Left colon (tissue), 2 donors: Measurements from ENCODE around the gene XAB2. TPM values are rescaled to one million over a fixed set of nuclear protein-coding genes. Genes with fewer than 3 reads are reported as not detected.

Experiments
- ATAC-seq: fragments of 200-7000 bp; cut with Tn5 transposase; one replicate; pipeline ENCODE4 v1.9.1; 2020; ENCODE audit warnings: mild to moderate bottlenecking, moderate library complexity
- DNase-seq, 2 donors: peaks; one replicate each; pipeline ENCODE4 v3.0.0-alpha.2; 2020
- intact Hi-C, 2 donors: fragments of 100-400 bp; cut with DNase I in 1 of 2; cut with micrococcal nuclease in 1 of 2; formaldehyde crosslinking; loops; one replicate each; pipeline versions ENCODE4 v1.11.2 to v1.14.0; 2022; cut with DNase I, micrococcal nuclease
- total RNA-seq, 2 donors: library from RNA; stranded (reverse); fragmentation: NEBNext Ultra II Directional; extraction: Animal tissue kit (Norgen Biotek cat#: 25700); gene quantifications; one replicate each; pipeline ENCODE4 v1.2.1, GENCODE V29; 2021
- donor health status: DM: no; HTN: no; CAD: no.
- donor health status: DM: yes; HTN: yes; CAD: no.

The XAB2 gene
- total RNA-seq, 2 donors from 2014 or later, result 23.6 to 29.4 TPM

DNA sequence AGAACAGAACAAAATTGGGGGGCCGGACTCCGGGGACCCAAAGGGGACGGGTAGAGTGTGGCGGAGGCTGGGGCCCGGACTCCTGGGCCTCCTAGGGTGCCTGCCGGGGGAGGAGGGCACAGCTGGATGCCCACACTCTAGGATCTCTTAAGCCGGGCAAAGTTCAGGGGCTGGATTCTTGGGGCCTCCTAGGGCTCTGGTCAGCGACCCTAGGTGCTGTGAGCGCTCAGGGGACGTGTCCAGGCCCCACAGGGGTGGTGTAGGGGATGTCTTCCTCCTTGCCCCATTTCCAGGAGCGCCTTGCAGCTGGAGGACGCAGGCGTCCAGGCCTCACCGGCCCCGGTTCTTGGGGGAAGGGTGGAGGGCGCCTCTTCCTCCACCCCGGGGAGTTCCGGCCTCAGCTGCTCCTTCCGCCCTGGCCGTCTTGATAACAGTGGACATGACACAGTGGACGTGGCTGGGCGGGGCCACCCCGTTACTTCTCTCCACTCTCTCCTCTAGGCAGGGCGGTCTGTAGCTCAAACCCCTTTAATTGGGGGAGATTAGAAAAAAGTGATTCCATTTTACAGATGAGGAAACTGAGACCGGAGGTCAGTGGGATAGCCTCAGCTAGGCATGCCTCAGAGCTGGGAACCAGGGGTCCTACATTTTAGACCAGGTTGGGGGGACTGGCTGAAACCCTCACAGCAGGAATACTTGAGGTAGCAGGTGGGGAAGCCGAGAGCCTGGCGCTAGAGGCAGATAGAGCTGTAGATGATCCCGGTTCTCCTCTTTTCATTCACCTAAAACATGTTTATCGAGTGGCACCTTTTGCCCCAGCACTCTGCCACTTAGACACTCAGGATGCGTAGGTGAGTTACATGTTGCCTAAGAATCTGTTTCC is 8.3 kb upstream of the XAB2 start:
- peak; percentile 67 to 70 for DNase-seq
- ATAC-seq, result peak; percentile 68
- intact Hi-C loops, result no loop called here

DNA sequence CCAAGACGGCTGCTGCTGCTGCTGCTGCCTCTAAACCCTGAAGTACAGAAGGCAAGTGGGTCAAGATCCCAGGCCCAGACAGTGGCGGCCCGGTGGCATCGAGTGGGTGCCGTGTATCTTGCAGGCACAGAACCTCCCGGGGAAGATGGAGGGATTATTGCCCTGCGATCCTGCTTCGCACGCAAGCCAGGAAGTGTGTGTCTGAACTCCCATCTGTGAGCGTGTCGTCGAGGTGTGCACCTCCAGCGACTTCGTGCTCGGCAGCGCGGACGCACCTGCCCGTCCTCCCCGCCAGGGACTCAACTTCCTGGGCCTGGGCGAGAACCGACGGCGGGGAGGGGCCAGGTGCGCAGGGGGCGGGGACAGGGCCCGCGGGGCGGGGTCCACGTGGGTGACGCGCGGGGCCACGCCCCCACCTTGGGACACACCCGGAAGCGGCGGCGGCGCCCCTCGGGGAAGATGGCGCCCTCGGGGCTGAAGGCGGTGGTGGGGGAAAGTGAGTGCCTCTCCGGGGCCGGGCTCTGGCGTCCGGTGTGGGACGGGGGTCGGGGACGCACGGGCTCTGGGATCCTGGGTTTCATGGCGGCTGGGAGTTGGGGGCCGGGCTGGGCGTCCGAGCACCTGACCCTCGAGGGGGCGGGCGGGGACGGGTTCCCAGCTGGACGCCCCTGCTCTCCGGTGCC is 7.5 kb upstream of the XAB2 start, which contains the start of gene STXBP2:
Gene STXBP2 (plus strand): TSS at position 420 of the 683 bp plus-strand sequence. CDS start 40 bp downstream, at position 460.
- intact Hi-C loops, result no loop called here
- DNase-seq (peak; percentile 79 to 93), ATAC-seq (peak; percentile 97)

DNA sequence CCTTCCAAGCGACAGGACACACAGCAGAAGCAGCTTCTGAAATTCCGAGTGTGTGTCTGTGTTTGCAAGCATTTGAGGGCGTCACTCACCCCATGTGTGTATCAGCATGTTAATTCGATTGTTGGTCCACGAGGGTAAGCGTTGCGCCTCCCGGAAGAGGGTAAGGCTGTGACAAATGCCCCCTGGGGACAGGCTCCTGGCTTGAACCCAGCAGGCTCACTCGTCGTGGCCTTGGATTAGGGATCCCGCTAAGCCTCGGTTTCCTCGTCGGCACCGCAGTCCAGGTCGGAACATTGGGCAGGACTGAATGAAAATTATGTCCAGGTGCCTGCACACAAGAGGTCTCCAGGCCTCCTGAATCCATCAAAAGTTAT is 7.0 kb upstream of the XAB2 start:
- DNase-seq (no peak), ATAC-seq (no peak)
- intact Hi-C loops, result no loop called here

DNA sequence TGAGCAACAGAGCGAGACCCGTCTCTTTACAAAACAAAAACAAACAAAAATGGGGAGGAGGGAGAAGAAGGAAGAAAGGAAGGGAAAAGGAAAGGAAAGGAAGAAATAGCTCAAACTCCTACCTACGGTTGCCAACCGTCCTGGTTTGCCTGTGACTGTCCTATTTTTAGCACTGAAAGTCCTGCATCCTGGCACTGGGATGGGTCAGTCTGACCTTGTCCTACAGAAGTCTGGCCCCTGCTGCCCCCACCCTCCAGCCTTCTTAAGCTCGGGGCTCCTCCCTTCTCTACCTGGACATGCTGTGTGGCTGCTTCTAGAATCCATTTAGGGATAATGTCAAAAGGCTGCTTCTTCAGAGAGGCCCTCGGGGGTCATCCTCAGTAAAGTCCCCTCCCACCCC is 6.3 kb upstream of the XAB2 start:
- no peak for DNase-seq
- intact Hi-C loops, result no loop called here
- no peak for ATAC-seq

DNA sequence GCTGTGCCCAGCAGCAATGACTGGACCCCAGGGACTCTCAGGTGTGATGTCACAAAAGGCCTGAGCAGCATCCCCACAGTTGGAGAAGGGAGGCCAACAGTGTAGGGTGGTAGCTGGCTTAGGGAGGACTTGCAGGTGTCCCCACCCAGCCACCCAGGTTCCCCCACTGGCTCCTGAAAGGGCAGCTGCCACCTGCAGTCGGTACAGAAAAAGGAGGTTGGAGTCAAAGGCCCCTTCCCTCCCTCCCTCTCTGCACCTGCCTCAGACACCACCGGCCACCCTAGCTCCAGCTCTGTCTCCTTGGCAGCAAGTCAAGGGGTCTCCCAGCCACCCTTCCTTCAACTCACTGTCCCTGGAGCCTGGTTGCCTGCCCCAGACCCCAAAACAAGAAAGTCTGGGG is 4.4 kb upstream of the XAB2 start, which contains the start of gene PCP2:
Gene PCP2 (minus strand): TSS at position 22 of the 400 bp plus-strand sequence. CDS start 262 bp downstream, outside the sequence.
- intact Hi-C loops, result no loop called here
- ATAC-seq (no peak), DNase-seq (no peak)

DNA sequence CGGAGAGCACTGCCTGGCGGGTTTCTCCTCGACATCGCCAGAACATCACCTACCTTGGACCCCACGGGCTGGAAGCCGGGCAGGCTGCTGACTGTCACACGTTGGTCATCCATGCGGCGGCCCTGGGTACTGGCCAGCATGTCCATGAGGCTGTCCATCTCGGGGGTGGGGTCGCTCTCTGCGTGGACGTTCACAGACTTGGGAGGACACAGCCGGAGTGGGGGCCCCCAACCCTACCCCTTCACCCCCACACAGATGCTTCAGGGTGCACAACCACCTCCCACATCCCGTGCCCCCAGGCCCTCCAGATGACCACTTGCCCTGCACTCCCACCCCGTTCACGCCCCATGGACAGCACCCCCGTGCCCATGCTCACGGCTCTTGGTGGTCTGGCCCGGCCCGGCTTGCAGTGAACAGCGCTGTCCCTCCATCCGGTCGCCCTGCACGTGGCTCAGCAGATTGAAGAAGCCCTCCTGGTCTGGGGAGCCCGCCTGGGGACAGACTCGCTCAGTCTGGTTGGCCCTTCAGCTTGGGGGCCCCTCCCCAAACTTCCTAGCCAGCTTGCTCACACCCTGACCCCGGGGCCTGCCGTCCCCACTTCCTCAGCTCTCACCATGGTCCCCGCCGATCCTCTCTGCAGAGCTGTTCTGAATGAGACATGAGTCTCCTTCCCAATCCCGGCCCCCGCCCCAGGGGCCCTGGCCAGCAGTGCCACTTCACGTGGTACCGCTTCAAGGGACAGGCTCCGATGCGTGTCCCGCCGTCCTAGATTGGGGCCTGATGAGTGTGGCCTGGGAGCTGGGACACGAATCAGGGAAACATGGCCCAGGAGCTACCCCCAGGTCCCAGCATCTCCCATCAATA is 3.2 kb upstream of the XAB2 start:
- intact Hi-C loops, result no loop called here
- DNase-seq, result no peak
- ATAC-seq, result no peak

DNA sequence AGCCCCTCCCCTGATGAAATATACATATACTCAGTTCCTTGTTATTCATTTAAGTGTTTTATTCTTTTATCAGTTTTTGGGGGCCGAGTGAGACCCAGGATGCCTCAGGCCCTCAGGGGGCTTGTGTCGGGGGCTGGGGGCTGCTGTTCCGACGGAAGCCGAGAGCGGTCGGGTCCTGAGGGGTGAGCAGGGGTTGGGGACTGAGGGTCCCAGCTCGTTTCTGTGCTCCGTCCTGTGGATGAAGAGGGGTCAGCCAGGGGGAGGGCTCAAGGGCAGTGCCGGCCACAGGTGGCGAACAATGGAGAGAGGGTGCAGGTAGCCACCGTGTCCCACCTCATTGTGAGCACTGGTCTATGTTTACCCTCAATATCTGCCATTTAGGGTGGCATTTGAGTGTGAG is 2.2 kb upstream of the XAB2 start:
- DNase-seq (no peak), ATAC-seq (no peak)
- intact Hi-C loops, result no loop called here

DNA sequence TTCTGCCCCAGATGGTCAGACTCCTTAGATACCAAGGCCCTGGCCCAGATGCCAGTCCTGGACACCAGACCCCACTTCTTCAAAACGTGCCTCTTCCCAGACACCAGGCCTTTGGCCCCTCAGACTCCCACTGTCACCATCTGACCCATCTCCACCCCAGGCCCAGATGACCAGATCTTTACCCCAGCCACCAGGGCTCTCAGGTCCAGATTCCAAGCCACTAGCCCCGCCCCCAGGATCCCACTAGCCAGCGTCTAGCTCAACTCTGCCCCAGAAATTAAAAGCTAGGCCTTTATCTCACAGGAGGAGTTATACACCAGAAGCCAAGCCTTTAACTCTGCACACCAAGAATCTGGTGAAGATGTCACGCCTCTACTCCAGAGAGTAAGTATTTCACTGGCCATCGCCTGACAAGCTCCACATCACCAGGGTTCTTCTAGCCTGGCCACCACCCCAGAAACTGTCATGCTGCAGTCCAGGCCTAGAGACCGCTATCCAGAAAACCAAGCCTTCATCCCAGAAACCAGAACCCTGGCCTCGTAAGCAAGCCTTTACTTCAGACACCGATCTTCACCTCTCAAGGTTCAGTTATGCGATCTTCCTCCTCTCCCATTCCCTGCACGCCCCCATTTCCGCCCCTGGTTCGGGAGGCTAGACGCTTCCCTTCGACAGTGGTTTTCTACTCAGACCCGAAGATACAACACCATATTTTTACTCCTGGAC is 595 bp downstream of the XAB2 start:
- ATAC-seq, result no peak
- intact Hi-C loops, result no loop called here
- DNase-seq, result no peak

DNA sequence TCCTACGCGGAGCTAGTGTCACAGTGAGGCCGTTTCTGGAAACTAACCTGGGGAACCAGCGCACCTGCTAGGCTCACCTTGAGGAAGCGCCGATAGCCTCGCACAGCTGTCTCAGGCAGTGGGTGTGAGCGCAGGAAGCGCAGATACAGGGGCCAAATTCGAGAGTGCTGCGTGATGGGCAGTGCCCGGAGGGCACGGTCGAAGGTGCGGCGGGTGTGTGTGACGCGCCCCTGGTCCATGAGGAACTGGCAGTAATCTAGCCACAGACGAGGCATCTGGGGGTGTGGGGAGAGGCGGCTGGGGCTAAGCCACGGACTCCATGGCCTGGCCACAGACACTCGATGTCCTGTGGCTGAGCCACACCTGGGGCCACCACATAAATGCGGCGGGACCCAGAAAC is 2.2 kb downstream of the XAB2 start:
- intact Hi-C loops, result no loop called here
- DNase-seq (no peak), ATAC-seq (no peak)

DNA sequence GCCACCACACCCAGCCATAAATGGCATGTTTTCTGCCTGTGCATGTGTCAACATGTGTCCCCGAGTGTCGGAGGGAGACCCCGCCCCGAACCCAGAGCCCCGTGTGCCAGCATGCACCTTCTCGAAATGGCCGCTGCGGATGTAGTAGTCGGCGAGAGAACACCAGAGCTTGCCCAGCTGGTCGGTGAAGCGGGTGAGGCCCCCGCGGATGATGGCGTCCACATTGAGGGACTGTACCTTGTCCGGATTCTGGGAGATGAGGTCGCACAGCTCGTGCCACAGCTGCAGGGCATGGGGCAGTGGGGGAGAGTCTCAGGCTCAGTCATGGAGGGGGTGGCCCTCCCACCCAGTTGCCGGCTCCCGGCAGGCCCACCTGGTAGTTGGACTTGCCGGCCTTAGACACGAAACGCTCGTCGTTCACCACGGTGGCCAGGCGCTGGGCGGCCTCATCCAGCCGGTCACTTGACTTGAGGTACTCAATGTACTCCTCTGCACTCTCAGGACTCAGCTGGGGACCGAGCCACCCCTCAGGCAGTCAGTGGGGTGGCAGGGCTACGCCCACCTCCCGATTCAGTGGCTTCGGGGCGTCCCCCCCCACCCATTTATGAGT is 3.5 kb downstream of the XAB2 start:
- no peak for DNase-seq
- ATAC-seq, result no peak
- intact Hi-C loops, result no loop called here

DNA sequence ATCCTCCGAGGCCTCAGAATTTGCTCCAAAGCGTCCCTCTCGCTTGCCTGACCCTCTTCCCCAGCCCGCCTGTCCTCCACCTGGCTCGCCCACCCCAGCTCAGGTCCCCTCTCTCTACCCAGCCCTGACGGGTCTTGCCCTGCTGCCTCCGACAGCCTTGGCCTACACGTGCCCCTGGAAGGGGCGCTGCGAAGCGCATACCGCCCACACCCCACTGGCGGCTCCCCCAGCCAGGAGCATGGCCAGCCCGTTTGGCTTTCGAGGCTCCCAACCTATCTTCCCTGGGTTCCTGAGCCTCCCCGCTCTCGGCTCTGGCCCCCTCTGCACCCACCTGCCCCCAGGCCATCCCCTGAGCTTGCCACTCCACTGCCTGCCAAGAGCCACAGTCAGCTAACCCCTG is 4.5 kb downstream of the XAB2 start:
- intact Hi-C loops, result no loop called here
- DNase-seq, result no peak
- no peak for ATAC-seq

DNA sequence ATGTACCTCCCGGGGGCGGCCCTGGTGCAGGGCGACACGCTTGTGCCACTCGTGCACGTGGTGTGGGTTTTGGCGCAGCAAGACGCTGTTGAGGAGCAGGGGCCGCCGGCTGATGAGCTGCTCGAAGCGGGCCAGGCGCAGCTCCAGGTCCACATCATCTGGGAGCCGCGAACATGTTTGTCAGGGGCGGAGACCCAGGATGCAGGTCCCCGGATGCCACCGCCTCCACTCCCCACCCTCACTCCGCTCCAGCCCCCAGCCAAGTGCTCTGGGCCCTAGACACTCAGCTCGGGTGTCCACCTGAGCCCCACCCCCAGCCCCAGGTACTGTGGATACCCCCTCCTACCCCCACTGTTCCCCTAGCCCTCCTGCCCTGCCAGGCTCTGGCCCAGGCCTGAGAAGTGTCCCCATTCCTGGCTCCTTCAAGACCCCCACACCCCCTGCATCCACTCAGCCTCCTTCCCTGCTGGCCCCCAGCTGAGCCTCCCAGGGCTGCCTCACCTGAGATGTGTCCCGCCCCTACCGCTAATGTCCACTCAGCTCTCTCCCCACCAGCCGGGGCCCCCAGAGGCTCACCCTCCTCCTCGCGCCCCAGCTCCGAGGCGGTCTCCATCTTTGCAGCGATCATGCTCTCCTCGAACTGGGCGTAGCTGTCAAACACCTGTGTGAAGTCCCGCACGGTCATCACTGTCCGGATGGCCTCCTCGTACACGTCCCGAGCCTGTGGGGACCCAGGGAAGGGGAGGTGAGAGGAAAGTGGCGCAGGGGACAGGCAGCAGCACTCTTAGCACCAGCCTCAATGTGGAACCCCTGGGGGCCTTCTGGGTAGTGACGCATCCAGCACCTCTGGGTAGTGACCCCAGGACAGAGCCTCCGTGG is 5.4 kb downstream of the XAB2 start:
- ATAC-seq, result no peak
- DNase-seq, result no peak
- intact Hi-C loops, result no loop called here

DNA sequence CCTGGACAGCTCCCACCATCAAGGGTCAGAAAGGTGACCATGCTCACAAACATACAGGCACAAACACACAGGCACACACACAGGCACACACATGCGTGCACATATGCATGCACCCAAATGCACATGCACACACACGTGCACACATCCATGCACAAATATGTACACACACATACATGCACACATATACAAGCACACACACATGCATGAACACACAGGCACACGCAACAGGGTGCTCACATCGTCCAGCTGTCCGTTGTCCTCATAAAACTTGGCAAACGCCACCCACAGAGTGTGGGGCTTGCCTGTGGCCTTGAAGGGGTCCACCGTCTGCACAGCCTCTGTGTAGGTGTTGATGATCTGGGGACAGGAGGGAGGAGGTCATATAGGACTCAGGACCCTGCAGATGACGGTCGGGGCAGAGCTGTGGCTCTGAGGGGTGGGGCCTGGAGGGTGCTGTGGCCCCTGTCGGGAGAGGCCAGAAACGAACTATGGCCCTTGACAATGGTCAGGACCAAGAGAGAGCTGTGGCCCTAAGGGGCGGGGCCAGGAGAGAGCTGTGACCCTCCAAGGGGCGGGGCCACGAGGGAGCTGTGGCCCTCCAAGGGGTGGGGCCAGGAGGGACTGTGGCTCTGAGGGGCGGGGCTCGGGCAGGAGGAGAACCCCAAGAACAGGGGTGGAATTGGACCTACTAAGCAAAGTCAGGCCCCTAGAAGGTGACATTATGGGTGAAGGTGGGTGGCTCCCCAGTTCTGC is 6.2 kb downstream of the XAB2 start:
- DNase-seq, result no peak
- intact Hi-C loops, result no loop called here

DNA sequence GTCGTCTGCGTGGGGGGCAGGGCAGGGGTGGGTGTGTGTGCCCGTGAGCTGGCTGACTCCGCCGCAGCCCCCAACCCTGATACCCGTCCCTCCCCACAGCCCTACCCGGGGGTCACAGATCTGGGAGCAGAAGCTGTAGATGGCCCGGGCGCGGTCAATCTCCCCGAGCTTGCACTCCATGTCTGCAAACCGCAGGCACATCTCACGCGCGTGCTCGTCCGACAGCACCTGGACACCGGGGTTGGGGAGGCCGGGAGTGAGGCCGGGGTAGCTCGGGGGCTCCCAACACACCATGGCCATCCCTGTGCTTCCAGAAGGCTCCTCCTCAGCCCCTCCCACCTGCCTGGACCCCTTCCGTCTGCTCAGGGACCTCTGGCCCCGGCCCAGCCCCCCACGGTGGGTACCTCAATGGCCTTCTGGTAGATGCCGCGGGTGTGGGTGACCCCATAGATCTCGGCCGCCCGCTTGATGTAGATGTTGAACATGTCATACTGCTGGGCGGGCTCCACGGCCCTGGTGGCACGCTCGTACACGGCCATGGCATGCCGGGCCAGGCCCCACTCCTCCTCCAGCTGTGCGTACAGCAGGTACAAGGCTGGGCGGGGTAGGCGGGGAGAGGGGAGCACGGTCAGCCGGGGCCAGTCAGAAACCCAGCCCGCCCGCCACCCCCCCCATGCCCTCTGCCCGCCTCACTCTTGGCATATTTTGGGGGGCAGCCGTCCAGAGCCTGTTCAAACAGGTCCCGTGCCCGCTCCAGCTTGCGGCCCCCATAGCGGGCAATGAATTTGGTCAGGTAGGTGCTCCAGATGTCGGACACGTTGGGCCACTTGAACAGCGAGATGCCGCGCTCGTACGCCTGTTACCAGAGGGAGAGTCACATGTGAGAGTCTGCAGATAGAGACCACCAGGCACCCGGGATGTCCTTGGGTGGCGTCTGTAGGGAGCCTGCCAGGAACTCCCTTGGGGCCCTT is 8.6 kb downstream of the XAB2 start:
- intact Hi-C loops, result no loop called here
- DNase-seq, result no peak
- ATAC-seq, result no peak

More for the DNA sequence above, 6.2 kb downstream of the XAB2 start:
- no peak for ATAC-seq

DNA sequence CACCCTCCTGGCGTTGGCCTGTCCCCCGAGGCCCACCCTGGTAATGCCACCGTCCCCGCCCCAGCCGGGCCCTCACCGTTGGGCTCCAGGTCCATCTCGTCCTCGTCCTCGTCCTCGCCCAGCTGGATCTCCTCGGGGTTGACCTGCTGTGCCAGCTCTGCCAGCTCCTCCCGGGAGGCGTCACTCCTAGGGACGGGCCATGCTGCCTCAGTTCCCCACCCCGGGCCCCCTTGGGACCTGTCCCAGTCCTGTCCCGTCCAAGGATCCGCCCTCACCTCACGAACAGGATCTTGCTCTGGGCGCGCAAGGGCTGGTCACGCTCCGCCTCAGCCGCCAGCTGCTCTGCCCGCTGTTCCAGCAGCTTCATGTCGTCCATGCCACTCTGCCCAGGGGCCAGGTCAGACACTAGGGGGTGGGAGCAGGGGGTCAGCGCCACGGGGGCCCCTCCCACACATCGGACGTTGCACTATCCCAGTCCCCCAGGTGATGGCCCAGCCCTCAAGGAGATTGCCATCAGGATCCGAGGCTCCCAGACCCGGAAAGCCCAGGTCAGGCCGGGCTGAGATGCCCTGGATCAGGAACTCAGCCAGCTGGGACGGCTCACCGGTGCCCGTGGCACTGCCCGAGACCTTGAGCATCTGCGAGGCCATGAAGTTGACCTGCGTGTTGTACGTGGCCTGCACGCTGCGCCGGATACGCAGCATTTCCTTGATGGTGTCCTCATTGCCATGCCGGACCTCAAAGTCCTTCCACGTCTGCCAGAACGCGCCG is 9.5 kb downstream of the XAB2 start:
- ATAC-seq (peak; percentile 5), DNase-seq (no peak)
- intact Hi-C loops, result no loop called here
